Stimulated activated CD8-positive, alpha-beta memory T cell treated with anti-CD3 and anti-CD28 coated beads, Interleukin-4, amount 100 ng/mL, for 1 hour (primary cell): ENCODE results near the gene PRDM7.
"Not testable (repeated sequence)": the region's sequence is repeated elsewhere in the genome, so short reads cannot be mapped to it uniquely, and the experiment has no call there.

Experiments used
- DNase-seq, 2 donors: peaks; one replicate each; pipeline ENCODE4 v3.0.0-alpha.2; 2020; ENCODE audit warnings: low read depth in 2 of 2, low spot score in 1 of 2

PRDM7 gene

GRCh38 chr16:90015586-90016338 lies 61.4 kb downstream of the PRDM7 start:
- DNase-seq, result no peak

- no peak for DNase-seq
Measured at GRCh38 chr16:90012991-90013745, 64.0 kb downstream of the PRDM7 start.

GRCh38 chr16:90011908-90012501 lies 65.1 kb downstream of the PRDM7 start:
- DNase-seq, result no peak

- no peak for DNase-seq
Measured at GRCh38 chr16:90011508-90011819, 65.7 kb downstream of the PRDM7 start.

GRCh38 chr16:90010676-90011507 lies 66.2 kb downstream of the PRDM7 start:
- DNase-seq, result no peak

- no peak for DNase-seq
Measured at GRCh38 chr16:90009172-90009899, 67.8 kb downstream of the PRDM7 start.

GRCh38 chr16:90008708-90009145 lies 68.4 kb downstream of the PRDM7 start:
- peak in 1 of 2 donors; percentile 35 for DNase-seq

- DNase-seq, result not testable (repeated sequence)
Measured at GRCh38 chr16:90007635-90008234, 69.4 kb downstream of the PRDM7 start.

- no peak for DNase-seq
Measured at GRCh38 chr16:90007015-90007414, 70.1 kb downstream of the PRDM7 start.
